BLaER1 treated with 17β-estradiol and CSF1 and Interleukin-3, amounts not matched to agents 10 nM and 100 nM (cell line): Measurements from ENCODE around the gene MAP6.

Experiments
- H3K27ac ChIP-seq, 11 experiments: shearing (Covaris generic); formaldehyde crosslinking; 2 replicates each; pipeline ENCODE4 v1.8.1; 2022
- H3K27me3 ChIP-seq, 11 experiments: shearing (Covaris generic); formaldehyde crosslinking; 2 replicates each; pipeline ENCODE4 v1.8.1; 2022
- H3K36me3 ChIP-seq, 11 experiments: shearing (Covaris generic); formaldehyde crosslinking; 2 replicates each; pipeline ENCODE4 v1.8.1; 2022
- H3K4me1 ChIP-seq, 10 experiments: shearing (Covaris generic); formaldehyde crosslinking; 2 replicates each; pipeline ENCODE4 v1.8.1; 2022
- H3K4me2 ChIP-seq, 11 experiments: shearing (Covaris generic); formaldehyde crosslinking; 2 replicates each; pipeline ENCODE4 v1.8.1; 2022
- H3K4me3 ChIP-seq, 10 experiments: shearing (Covaris generic); formaldehyde crosslinking; 2 replicates each; pipeline ENCODE4 v1.8.1; 2022
- H3K9ac ChIP-seq, 11 experiments: shearing (Covaris generic); formaldehyde crosslinking; 2 replicates each; pipeline ENCODE4 v1.8.1; 2022
- H3K9me3 ChIP-seq, 11 experiments: shearing (Covaris generic); formaldehyde crosslinking; replicated peaks in 1 of 11; 2 replicates each; pipeline ENCODE4 v1.8.1; 2022
- H4K20me1 ChIP-seq, 11 experiments: shearing (Covaris generic); formaldehyde crosslinking; 2 replicates each; pipeline ENCODE4 v1.8.1; 2022
- Cebpa-rat ChIP-seq, 11 experiments: shearing (Covaris generic); IDR thresholded peaks; 2 replicates each; pipeline ENCODE4 v1.8.1; 2022

The MAP6 gene

DNA sequence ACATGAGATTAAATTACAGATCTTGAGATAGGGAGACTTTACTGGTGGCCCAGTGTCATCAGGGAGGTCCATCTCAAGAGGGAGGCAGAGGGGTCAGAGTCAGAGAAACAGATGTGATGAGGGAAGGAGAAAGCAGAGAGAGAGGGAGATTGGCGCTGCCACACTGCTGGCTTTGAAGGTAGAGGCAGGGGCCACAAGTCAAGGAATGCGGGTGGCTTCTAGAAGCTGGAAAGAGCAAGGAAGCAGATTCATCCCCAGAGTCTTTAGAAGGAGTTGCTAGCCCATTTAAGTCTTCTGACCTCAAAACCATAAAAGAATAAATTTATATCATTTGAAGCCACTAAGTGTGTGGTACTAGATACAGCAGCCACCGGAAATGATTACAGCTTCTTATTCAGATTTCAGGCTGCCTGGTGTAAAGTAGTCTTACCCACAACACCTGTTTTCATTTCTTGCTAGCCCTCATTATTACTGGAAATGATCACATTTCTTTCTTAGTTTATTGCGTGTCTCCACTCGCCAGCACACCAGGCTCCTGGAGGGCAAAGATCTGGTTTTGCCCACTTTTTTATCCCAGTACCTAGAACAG lies 119.4 kb downstream of the MAP6 start:
- Histone ChIP-seq H3K27me3 (no peaks in the 10 kb centered on the region), H3K4me2 (peak overlapping the region in 4 of 11 experiments; percentile 3 to 59 (median 39); a peak in 2 of 22 replicates), H3K9ac (no peak overlapping the region), H3K9me3 (peaks cover 0 to 7% (median 0%) of the 10 kb centered on the region in 11 experiments; a peak in 2 of 22 replicates), H3K36me3 (no peaks in the 10 kb centered on the region), H3K4me1 (peaks cover 11 to 36% (median 27%) of the 10 kb centered on the region in 10 experiments), H3K4me3 (no peak overlapping the region), H4K20me1 (no peaks in the 10 kb centered on the region), H3K27ac (no peak overlapping the region)
- TF ChIP-seq Cebpa-rat (IDR thresholded peaks at IDR 0.05), result no peak

- no peaks in the 10 kb centered on the region for H3K27me3 ChIP-seq
- H3K27ac ChIP-seq, result no peak overlapping the region
- H4K20me1 ChIP-seq, result no peaks in the 10 kb centered on the region
- peaks cover 0 to 7% (median 0%) of the 10 kb centered on the region in 11 experiments; a peak in 2 of 22 replicates for H3K9me3 ChIP-seq
- no peak overlapping the region for H3K9ac ChIP-seq
- H3K4me3 ChIP-seq, result no peak overlapping the region
- H3K36me3 ChIP-seq, result no peaks in the 10 kb centered on the region
- H3K4me1 ChIP-seq, result peaks cover 6 to 29% (median 20%) of the 10 kb centered on the region in 10 experiments; a peak in 19 of 20 replicates
- no peak overlapping the region for H3K4me2 ChIP-seq
- no peak for TF ChIP-seq Cebpa-rat (IDR thresholded peaks at IDR 0.05)
Measured at GRCh38 chr11:75548595-75549272, 120.1 kb downstream of the MAP6 start.

GRCh38 chr11:75547617-75548058 lies 121.2 kb downstream of the MAP6 start:
- peaks cover 6 to 23% (median 18%) of the 10 kb centered on the region in 10 experiments; a peak in 19 of 20 replicates for H3K4me1 ChIP-seq
- H3K9ac ChIP-seq, result 0 out of 22 replicates have a peak overlapping the region, but pooled peaks of 1 of the 11 experiments have one; percentile 32
- no peak for TF ChIP-seq Cebpa-rat (IDR thresholded peaks at IDR 0.05)
- no peaks in the 10 kb centered on the region for H3K27me3 ChIP-seq
- no peak overlapping the region; a peak in 1 of 22 replicates for H3K4me2 ChIP-seq
- no peaks in the 10 kb centered on the region for H3K36me3 ChIP-seq
- H3K9me3 ChIP-seq, result peaks cover 0 to 7% (median 0%) of the 10 kb centered on the region in 11 experiments; a peak in 2 of 22 replicates
- no peak overlapping the region for H3K27ac ChIP-seq
- no peak overlapping the region for H3K4me3 ChIP-seq
- H4K20me1 ChIP-seq, result no peaks in the 10 kb centered on the region

DNA sequence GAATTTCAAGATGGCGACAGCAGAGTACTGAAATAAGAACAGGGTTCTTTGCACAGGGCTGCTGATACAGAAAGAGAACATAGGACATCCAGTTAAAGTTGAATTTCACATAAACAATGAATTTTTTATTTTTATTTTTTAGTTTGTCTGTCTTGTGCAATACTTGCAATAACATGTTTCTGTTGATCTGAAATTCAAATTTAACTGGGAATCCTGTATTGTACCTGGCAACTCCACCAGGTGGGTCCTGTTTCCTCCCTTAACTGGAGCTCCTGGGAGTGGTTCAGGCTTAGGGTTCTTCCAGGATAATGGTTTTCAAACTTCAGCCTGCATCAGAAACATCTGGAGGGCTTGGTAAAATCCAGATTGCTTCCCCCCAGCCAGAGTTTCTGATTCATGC lies 121.7 kb downstream of the MAP6 start:
- Histone ChIP-seq H4K20me1 (no peaks in the 10 kb centered on the region), H3K4me2 (no peak overlapping the region)

DNA sequence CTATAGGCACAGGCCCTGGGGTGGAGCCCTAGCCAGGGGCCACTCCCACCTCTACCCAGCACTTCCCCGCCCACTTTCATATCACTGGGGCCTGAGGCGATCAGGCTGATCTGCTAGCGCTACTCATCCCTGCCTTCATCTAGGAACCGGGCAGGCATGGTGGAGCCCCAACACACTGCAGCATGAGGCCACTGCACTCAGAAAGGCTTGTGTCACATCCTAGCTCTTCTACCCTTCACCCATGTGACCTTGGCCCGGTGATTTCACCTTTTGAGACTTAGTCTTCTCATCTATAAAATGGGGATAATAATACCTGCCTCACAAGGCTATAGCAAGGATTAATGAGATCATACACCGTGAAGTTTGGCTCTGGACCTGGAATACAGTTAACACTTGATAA lies 125.0 kb downstream of the MAP6 start:
- H4K20me1 ChIP-seq, result no peaks in the 10 kb centered on the region
- H3K9ac ChIP-seq, result no peak overlapping the region
- no peak overlapping the region for H3K27ac ChIP-seq
- H3K4me1 ChIP-seq, result peaks cover 0 to 17% (median 10%) of the 10 kb centered on the region in 10 experiments; a peak in 15 of 20 replicates
- no peak for TF ChIP-seq Cebpa-rat (IDR thresholded peaks at IDR 0.05)
- no peaks in the 10 kb centered on the region for H3K36me3 ChIP-seq
- no peak overlapping the region for H3K4me2 ChIP-seq
- H3K4me3 ChIP-seq, result no peak overlapping the region
- peaks cover 0 to under 1% (median 0%) of the 10 kb centered on the region in 11 experiments; a peak in 1 of 22 replicates for H3K9me3 ChIP-seq
- H3K27me3 ChIP-seq, result no peaks in the 10 kb centered on the region

More for the DNA sequence above, 121.7 kb downstream of the MAP6 start:
- Histone ChIP-seq H3K27ac (no peak overlapping the region), H3K9me3 (peaks cover 0 to 7% (median 0%) of the 10 kb centered on the region in 11 experiments; a peak in 2 of 22 replicates), H3K4me1 (peaks cover 6 to 23% (median 18%) of the 10 kb centered on the region in 10 experiments; a peak in 19 of 20 replicates), H3K4me3 (no peak overlapping the region), H3K9ac (peak overlapping the region in 2 of 11 experiments; percentile 1 to 18; a peak in 1 of 22 replicates), H3K36me3 (no peaks in the 10 kb centered on the region), H3K27me3 (no peaks in the 10 kb centered on the region)
- TF ChIP-seq Cebpa-rat (IDR thresholded peaks at IDR 0.05), result peak in 5 of 11 experiments; percentile 13 to 64 (median 41); a peak in 5 of 22 replicates

DNA sequence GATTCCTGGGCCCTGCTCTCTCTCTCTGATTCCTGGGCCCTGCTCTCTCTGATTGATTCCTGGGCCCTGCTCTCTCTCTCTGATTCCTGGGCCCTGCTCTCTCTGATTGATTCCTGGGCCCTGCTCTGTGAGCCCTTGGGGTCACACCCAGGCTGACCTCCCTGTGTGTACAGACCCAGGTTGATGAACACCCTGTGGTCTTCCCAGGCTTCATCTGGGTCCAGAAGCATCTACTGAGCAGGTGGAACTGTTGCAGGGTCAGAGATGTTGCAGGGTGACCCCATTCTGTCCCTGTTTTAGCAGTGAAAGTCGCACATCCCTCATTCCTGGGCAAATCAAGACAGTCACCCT lies 126.8 kb downstream of the MAP6 start:
- Histone ChIP-seq H3K27me3 (no peaks in the 10 kb centered on the region), H3K36me3 (no peaks in the 10 kb centered on the region), H3K4me3 (no peak overlapping the region), H3K4me2 (no peak overlapping the region), H4K20me1 (no peaks in the 10 kb centered on the region), H3K9ac (no peak overlapping the region), H3K4me1 (peaks cover 10 to 27% (median 23%) of the 10 kb centered on the region in 10 experiments), H3K27ac (no peak overlapping the region), H3K9me3 (no peaks in the 10 kb centered on the region)
- no peak for TF ChIP-seq Cebpa-rat (IDR thresholded peaks at IDR 0.05)

DNA sequence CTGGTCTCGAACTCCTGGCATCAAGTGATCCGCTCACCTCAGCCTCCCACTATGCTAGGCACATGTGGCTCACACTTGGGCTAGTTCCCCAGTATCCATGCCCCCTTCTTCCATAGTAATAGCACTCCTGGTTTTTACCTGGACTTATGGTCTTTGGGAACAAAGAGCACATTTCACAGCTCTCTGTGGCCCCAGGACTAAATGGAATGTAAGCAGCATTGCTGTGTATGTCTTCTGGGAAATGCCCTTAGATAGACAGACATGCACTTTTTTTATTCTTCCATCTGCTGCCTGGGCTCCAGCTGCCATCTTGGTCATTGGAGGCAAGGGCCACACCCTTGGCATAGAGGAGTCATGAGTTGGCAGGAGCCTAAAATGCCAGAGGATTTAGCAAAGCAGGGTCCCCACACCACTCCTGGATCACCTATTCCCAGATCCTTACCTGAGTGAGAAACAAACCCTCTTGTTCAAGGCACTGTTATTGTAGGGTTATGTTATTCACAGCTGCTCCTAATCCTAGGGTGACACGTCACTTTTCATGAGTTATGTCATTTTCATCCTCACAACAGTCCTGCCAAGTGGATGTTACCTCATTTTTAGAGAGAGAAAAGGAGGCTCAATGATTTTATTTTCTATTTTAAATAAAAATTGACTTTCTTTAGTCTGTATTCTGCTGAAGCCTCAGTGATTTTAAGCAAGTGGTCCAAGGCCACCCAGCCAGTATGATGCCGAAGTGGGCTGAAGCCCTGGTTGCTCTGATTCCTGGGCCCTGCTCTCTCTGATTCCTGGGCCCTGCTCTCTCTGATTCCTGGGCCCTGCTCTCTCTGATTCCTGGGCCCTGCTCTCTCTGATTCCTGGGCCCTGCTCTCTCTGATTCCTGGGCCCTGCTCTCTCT lies 127.4 kb downstream of the MAP6 start:
- no peak overlapping the region for H3K4me3 ChIP-seq
- peaks cover 17 to 34% (median 29%) of the 10 kb centered on the region in 10 experiments for H3K4me1 ChIP-seq
- no peaks in the 10 kb centered on the region for H3K9me3 ChIP-seq
- no peak overlapping the region for H3K27ac ChIP-seq
- H3K9ac ChIP-seq, result no peak overlapping the region
- H3K36me3 ChIP-seq, result no peaks in the 10 kb centered on the region
- H3K4me2 ChIP-seq, result no peak overlapping the region
- no peaks in the 10 kb centered on the region for H4K20me1 ChIP-seq
- no peak for TF ChIP-seq Cebpa-rat (IDR thresholded peaks at IDR 0.05)
- H3K27me3 ChIP-seq, result no peaks in the 10 kb centered on the region

GRCh38 chr11:75539459-75540334 lies 129.1 kb downstream of the MAP6 start:
- peak overlapping the region in 2 of 11 experiments; percentile 71 to 78; a peak in 3 of 22 replicates for H3K4me2 ChIP-seq

More at GRCh38 chr11:75539459-75540334, 129.1 kb downstream of the MAP6 start:
- Histone ChIP-seq H4K20me1 (no peaks in the 10 kb centered on the region), H3K9me3 (no peaks in the 10 kb centered on the region), H3K27ac (no peak overlapping the region), H3K9ac (no peak overlapping the region), H3K4me1 (peaks cover 27 to 51% (median 46%) of the 10 kb centered on the region in 10 experiments), H3K36me3 (no peaks in the 10 kb centered on the region), H3K4me3 (no peak overlapping the region), H3K27me3 (no peaks in the 10 kb centered on the region)
- TF ChIP-seq Cebpa-rat (IDR thresholded peaks at IDR 0.05), result no peak
